Thyroid gland (tissue), 4 donors: ENCODE measurements around the gene EFL1. TPM values are rescaled to one million over a fixed set of nuclear protein-coding genes. Genes with fewer than 3 reads are reported as not detected.

Source experiments
- DNase-seq, 2 donors: peaks; one replicate each; pipeline ENCODE4 v3.0.0-alpha.2; 2019
- H3K27ac ChIP-seq, 3 donors: fragments of 200-600 bp; sonication (generic); 1 replicate in 2 of 3; 2 replicates in 1 of 3; pipeline ENCODE4 v1.5.1; 2016 to 2019; ENCODE audit warnings: mild to moderate bottlenecking in 1 of 3, moderate library complexity in 1 of 3
- H3K27me3 ChIP-seq: fragments of 200-600 bp; sonication (generic); one replicate; pipeline ENCODE4 v1.5.1; 2019
- H3K36me3 ChIP-seq, 2 donors: fragments of 200-600 bp; sonication (generic); one replicate each; pipeline ENCODE4 v1.5.1; 2016 to 2019
- H3K4me1 ChIP-seq, 2 donors: fragments of 200-600 bp; sonication (generic); one replicate each; pipeline ENCODE4 v1.5.1; 2017 to 2019
- H3K4me3 ChIP-seq, 3 donors: fragments of 200-600 bp; sonication (generic); replicated peaks in 1 of 3; 1 replicate in 2 of 3; 2 replicates in 1 of 3; pipeline ENCODE4 v1.5.1; 2016; ENCODE audit warnings: mild to moderate bottlenecking in 1 of 3
- H3K9me3 ChIP-seq: fragments of 200-600 bp; sonication (generic); one replicate; pipeline ENCODE4 v1.5.1; 2017
- POLR2A ChIP-seq, 2 donors: fragments of 450-650 bp; IDR thresholded peaks; one replicate each; pipeline ENCODE4 v1.6.1; 2017; ENCODE audit warnings: antibody characterized with exemption in 2 of 2, mild to moderate bottlenecking in 2 of 2, moderate library complexity in 1 of 2
- WGBS, 2 donors: methylation state at CpG; one replicate each; pipeline ENCODE4 v1.1.5; 2017; 5-methylcytosine and 5-hydroxymethylcytosine counted together
- intact Hi-C: fragments of 100-400 bp; cut with DNase I; formaldehyde crosslinking; loops from one replicate; pipeline ENCODE4 v1.15.1; 2023
- total RNA-seq, 4 donors: library from RNA; depleted of rRNA; stranded (reverse); fragments of >200 nt; gene quantifications; one replicate each; pipeline ENCODE4 v1.2.3, GENCODE V29; 2016
- TF ChIP-seq, protein P1 (sequence below), 6 experiments: fragments of 200-600 bp in 3 of 6; fragments of 450-650 bp in 3 of 6; sonication (generic) in 3 of 6; IDR thresholded peaks; one replicate each; pipeline ENCODE4 v1.5.1; 2016 to 2019; ENCODE audit warnings: antibody characterized with exemption in 6 of 6, mild to moderate bottlenecking in 2 of 6, inconsistent platforms in 1 of 6, moderate library complexity in 1 of 6

EFL1 gene
- total RNA-seq, 4 donors from 2014 or later: 10.3 to 29.8 (median 17.5) TPM

DNA sequence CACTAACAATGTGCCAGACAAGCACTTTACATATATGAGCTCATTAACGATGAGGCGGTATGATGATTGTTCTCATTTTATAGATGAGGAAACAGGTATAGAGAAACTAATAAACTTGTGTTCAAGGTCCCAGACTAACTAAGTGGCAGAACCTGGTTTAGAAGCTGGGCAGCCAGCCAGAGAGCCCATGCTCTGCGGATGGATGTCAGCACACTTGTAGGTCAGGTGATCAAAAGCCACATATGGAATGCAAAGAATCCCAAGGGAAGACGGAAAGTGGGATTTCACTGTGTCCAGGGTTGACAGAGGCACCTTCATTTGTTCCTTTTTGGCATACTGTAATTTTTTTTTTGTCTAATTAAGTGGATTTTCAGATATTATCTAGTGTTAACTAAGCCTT lies 103.7 kb downstream of the EFL1 start:
- intact Hi-C loops: no loop called here
- 91 to 93% methylated on average over 4 of the region's 4 CpGs for WGBS, 2 donors
- no peak for TF ChIP-seq POLR2A (IDR thresholded peaks at IDR 0.05)
- TF ChIP-seq, protein P1, sequence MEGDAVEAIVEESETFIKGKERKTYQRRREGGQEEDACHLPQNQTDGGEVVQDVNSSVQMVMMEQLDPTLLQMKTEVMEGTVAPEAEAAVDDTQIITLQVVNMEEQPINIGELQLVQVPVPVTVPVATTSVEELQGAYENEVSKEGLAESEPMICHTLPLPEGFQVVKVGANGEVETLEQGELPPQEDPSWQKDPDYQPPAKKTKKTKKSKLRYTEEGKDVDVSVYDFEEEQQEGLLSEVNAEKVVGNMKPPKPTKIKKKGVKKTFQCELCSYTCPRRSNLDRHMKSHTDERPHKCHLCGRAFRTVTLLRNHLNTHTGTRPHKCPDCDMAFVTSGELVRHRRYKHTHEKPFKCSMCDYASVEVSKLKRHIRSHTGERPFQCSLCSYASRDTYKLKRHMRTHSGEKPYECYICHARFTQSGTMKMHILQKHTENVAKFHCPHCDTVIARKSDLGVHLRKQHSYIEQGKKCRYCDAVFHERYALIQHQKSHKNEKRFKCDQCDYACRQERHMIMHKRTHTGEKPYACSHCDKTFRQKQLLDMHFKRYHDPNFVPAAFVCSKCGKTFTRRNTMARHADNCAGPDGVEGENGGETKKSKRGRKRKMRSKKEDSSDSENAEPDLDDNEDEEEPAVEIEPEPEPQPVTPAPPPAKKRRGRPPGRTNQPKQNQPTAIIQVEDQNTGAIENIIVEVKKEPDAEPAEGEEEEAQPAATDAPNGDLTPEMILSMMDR (IDR thresholded peaks at IDR 0.05): no peak
- DNase-seq: no peak
- Histone ChIP-seq H3K27me3 (no peaks in the 10 kb centered on the region), H3K36me3 (peaks cover 3 to 6% of the 10 kb centered on the region in 2 donors), H3K27ac (no peak overlapping the region), H3K9me3 (no peaks in the 10 kb centered on the region), H3K4me3 (no peak overlapping the region), H3K4me1 (no peaks in the 10 kb centered on the region)

DNA sequence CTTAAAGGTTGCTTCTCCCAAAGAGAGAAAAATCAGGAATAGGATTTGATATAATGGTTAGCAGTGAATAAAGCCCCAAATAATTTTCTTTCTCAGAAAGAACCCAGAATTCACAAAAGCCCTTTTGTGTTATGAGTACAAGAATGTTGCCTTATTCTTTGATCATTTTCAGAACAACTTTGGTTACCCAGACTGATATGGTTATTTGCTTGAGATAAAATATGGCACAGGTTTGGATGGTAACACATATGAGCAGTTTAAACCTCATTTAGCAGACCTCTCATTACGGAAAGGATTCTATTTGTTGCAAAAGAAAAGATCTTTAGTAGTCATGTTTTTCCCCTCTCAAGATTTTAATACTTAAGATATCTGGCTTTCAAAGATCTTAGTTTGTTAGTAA lies 111.9 kb downstream of the EFL1 start:
- Histone ChIP-seq H3K4me3 (no peak overlapping the region), H3K9me3 (no peaks in the 10 kb centered on the region), H3K27me3 (no peaks in the 10 kb centered on the region), H3K4me1 (no peaks in the 10 kb centered on the region), H3K27ac (no peak overlapping the region), H3K36me3 (peaks cover 0 to 3% of the 10 kb centered on the region in 2 donors)
- TF ChIP-seq, protein P1 (IDR thresholded peaks at IDR 0.05): no peak
- TF ChIP-seq POLR2A (IDR thresholded peaks at IDR 0.05): no peak
- intact Hi-C loops: no loop called here
- 98 to 100% methylated on average over 1 of the region's 1 CpG for WGBS, 2 donors
- no peak for DNase-seq

DNA sequence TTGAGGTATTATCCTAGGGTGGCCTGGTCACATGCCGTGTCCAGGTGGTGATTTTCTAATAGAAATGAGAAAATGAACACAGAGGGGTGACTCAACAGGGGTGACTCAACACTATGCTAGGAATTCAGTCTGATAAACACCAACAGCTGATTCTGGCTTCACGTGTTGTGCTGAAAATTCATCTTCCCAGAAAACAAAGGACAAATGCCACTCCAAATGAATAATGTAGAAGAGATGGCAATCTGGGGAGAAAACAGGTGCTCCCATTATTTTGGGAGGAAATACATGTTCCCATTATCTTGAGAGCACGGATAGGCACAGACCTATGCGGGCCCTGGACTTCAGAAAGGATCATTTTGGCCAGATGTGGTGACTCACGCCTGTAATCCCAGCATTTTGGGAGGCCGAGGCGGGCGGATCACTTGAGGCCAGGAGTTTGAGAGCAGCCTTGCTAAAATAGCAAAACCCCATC lies 115.5 kb downstream of the EFL1 start:
- Histone ChIP-seq H3K27ac (no peak overlapping the region), H3K4me3 (no peak overlapping the region), H3K4me1 (no peaks in the 10 kb centered on the region), H3K36me3 (peaks cover 0 to 3% of the 10 kb centered on the region in 2 donors), H3K9me3 (no peaks in the 10 kb centered on the region), H3K27me3 (no peaks in the 10 kb centered on the region)
- WGBS, 2 donors: 85 to 94% methylated on average over 8 of the region's 8 CpGs
- TF ChIP-seq, protein P1 (IDR thresholded peaks at IDR 0.05): no peak
- no peak for TF ChIP-seq POLR2A (IDR thresholded peaks at IDR 0.05)
- intact Hi-C loops: loop anchor here (10.0 kb wide), 1 partner anchor 672 kb away; no protein-coding TSS in a partner anchor
- no peak for DNase-seq

DNA sequence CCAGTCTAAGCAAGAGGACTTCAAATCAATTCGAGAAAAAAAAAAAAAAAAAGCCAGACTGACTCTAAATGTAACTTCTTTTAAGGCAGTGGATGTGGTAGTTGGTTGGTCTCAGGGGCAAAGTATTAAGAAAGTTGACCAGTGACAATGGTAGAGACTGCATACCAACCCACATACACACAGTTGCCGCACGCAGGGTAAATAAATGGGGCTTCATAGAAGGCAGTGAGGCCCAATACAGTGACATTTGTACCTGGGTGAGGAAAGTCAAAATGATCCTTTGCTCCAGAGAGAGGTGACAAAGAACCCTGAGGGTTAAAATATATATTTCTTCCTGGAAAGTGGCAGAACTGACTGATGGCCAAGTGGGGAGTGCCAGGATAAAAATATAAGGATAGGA lies 116.0 kb downstream of the EFL1 start:
- Histone ChIP-seq H3K4me3 (no peak overlapping the region), H3K4me1 (no peaks in the 10 kb centered on the region), H3K9me3 (no peaks in the 10 kb centered on the region), H3K27me3 (no peaks in the 10 kb centered on the region), H3K36me3 (peaks cover 0 to 3% of the 10 kb centered on the region in 2 donors), H3K27ac (no peak overlapping the region)
- intact Hi-C loops: loop anchor here (10.0 kb wide), 1 partner anchor 672 kb away; no protein-coding TSS in a partner anchor
- DNase-seq: no peak
- 84 to 90% methylated on average over 3 of the region's 3 CpGs for WGBS, 2 donors
- TF ChIP-seq POLR2A (IDR thresholded peaks at IDR 0.05): no peak
- TF ChIP-seq, protein P1 (IDR thresholded peaks at IDR 0.05): no peak

DNA sequence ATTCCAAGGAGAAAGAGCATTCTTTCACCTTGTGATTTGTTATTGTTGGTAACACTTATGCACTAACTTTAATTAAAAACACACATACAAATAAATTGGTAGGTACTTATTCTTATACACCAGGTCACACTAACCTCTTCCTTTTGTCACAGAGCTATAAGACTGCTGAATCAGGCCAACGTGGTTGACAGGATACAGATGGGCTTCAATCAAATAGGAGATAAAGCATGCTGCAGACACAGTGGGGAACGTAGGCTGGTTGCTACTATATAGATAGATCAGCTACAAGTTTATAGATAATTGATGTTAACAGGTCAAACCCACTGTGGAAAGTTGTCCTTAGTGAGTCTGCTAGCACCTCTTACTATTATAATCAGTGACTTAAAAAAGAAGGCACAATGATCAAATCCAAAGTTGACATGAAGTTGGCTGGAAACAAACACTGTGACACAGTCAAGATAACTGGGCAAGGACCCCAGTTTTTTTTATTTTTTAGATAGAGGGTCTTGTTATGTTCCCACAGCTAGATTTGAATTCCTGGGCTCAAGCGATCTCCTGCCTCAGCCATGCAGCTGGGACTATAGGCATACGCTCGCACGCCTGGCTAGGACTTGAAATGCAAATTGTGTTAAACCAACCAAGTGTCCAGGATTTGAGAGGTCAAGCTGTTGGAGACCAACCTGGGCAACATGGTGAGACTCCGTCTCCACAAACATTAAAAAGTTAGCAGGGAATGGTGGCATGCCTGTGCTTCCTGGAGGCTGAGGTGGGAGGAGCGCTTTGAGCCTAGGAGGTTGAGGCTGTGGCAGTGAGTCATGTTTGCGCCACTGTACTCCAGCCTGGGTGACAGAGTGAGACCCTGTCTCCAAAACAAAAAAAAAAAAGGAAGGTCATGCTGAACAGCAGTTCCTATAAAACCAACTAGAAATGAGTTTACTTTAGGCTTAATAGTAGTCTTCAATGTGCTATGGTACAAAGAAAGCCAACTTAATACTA lies 118.8 kb downstream of the EFL1 start:
- no peak for DNase-seq
- intact Hi-C loops: loop anchor here (10.0 kb wide), 1 partner anchor 669 kb away; no protein-coding TSS in a partner anchor
- Histone ChIP-seq H3K27me3 (no peaks in the 10 kb centered on the region), H3K4me3 (no peak overlapping the region), H3K9me3 (no peaks in the 10 kb centered on the region), H3K4me1 (no peaks in the 10 kb centered on the region), H3K27ac (no peak overlapping the region), H3K36me3 (no peaks in the 10 kb centered on the region)
- 88 to 92% methylated on average over 9 of the region's 9 CpGs for WGBS, 2 donors
- TF ChIP-seq, protein P1 (IDR thresholded peaks at IDR 0.05): no peak
- no peak for TF ChIP-seq POLR2A (IDR thresholded peaks at IDR 0.05)
